GM12878 (cell line): ENCODE data around the gene NHS. TPM values are rescaled to one million over a fixed set of nuclear protein-coding genes. Genes with fewer than 3 reads are reported as not detected.
A peak's percentile ranks its signal among the peaks of the same experiment; 100 is the strongest.

Experiments
- ATAC-seq: fragments of 200-7000 bp; cut with Tn5 transposase; 3 replicates; pipeline ENCODE4 v1.9.1; 2020; ENCODE audit warnings: mild to moderate bottlenecking, moderate library complexity
- BruUV-seq: library from RNA; stranded (reverse); fragments of 400-500 nt; replicated peaks from 2 replicates; lab custom pipeline; 2021; lab: Mats Ljungman, UMichigan
- CTCF ChIA-PET: fragments of 300-600 bp; sonication (Branson Sonifier 250); formaldehyde crosslinking; extraction: SDS; loops from one replicate; lab custom pipeline; 2021; ENCODE audit warnings: inconsistent platforms; lab: Yijun Ruan, JAX
- POLR2A ChIA-PET: fragments of 350-600 bp; formaldehyde crosslinking; extraction: SDS; loops from one replicate; lab custom pipeline; 2021; ENCODE audit warnings: inconsistent platforms; lab: Charles Lee
- RAD21 ChIA-PET: fragments of 300-600 bp; sonication (Branson Sonifier 250); formaldehyde crosslinking; loops from one replicate; lab custom pipeline; 2023; ENCODE audit warnings: antibody characterized with exemption; ENCODE audit not compliant: unreplicated experiment; lab: Charles Lee
- SMC1A ChIA-PET: fragments of 300-600 bp; sonication (Branson Sonifier 250); formaldehyde crosslinking; loops from one replicate; lab custom pipeline; 2023; ENCODE audit not compliant: unreplicated experiment, uncharacterized antibody; lab: Charles Lee
- DNase-seq: peaks from one replicate; pipeline ENCODE4 v3.0.0-alpha.2; 2011; ENCODE audit warnings: low read depth, low spot score
- FAIRE-seq: peaks from 3 replicates; lab custom pipeline; 2011; peaks lifted over from hg19 to GRCh38; lab: Jason Lieb, UNC
- H2AFZ ChIP-seq: 2 replicates; pipeline ENCODE4 v1.6.0; 2011; ENCODE audit warnings: low read depth, low read length, control low read depth; ENCODE audit not compliant: control insufficient read depth
- H3K27ac ChIP-seq: 2 replicates; pipeline ENCODE4 v1.5.1; 2011; ENCODE audit warnings: control low read depth; ENCODE audit not compliant: control insufficient read depth, insufficient read depth
- H3K27me3 ChIP-seq, 2 experiments: replicated peaks in 1 of 2; 2 replicates each; pipeline versions ENCODE4 v1.6.0 to v1.6.1; 2011; ENCODE audit warnings: low read length in 1 of 2; ENCODE audit not compliant: control insufficient read depth in 2 of 2, insufficient read depth in 2 of 2
- H3K36me3 ChIP-seq, 2 experiments: 2 replicates each; pipeline ENCODE4 v1.5.1; 2011; ENCODE audit warnings: low read length in 1 of 2; ENCODE audit not compliant: control insufficient read depth in 2 of 2, insufficient read depth in 2 of 2
- H3K4me1 ChIP-seq: 2 replicates; pipeline ENCODE4 v1.6.1; 2011; ENCODE audit warnings: mild to moderate bottlenecking, low read length, moderate library complexity, mixed read lengths; ENCODE audit not compliant: control insufficient read depth, insufficient read depth
- H3K4me2 ChIP-seq: 2 replicates; pipeline ENCODE4 v1.6.0; 2011; ENCODE audit warnings: control low read depth; ENCODE audit not compliant: control insufficient read depth, insufficient read depth
- H3K4me3 ChIP-seq: fragments of 200-600 bp; sonication (generic); 2 replicates; pipeline ENCODE4 v1.5.1; 2016
- H3K79me2 ChIP-seq: 2 replicates; pipeline ENCODE4 v1.6.0; 2011; ENCODE audit warnings: low read length; ENCODE audit not compliant: control insufficient read depth, insufficient read depth
- H3K9ac ChIP-seq: 2 replicates; pipeline ENCODE4 v1.8.0; 2011; ENCODE audit warnings: low read length, control low read depth, mixed read lengths; ENCODE audit not compliant: control insufficient read depth, insufficient read depth
- H3K9me3 ChIP-seq: replicated peaks from 3 replicates; pipeline ENCODE4 v1.5.1; 2011; ENCODE audit warnings: mild to moderate bottlenecking, low read length; ENCODE audit not compliant: control insufficient read depth, insufficient read depth
- H4K20me1 ChIP-seq: 2 replicates; pipeline ENCODE4 v1.6.0; 2011; ENCODE audit not compliant: control insufficient read depth, insufficient read depth
- ESRRA ChIP-seq: IDR thresholded peaks from 2 replicates; pipeline ENCODE4 v1.6.1; 2012; ENCODE audit warnings: mild to moderate bottlenecking, low read length, improper control_type of control experiment
- FOS ChIP-seq: IDR thresholded peaks from 3 replicates; pipeline ENCODE4 v1.6.1; 2011; ENCODE audit warnings: borderline replicate concordance; ENCODE audit not compliant: insufficient read length; ENCODE audit errors: extremely low read depth
- IKZF1 ChIP-seq: fragments of 450-650 bp; conservative IDR thresholded peaks from 2 replicates; pipeline ENCODE4 v1.6.1; 2017; ENCODE audit warnings: antibody characterized with exemption, mild to moderate bottlenecking
- NFYB ChIP-seq: IDR thresholded peaks from 2 replicates; pipeline ENCODE4 v1.6.1; 2011; ENCODE audit warnings: low read depth, mild to moderate bottlenecking, low read length, improper control_type of control experiment, moderate library complexity; ENCODE audit not compliant: insufficient read depth
- NRF1 ChIP-seq: conservative IDR thresholded peaks from 2 replicates; pipeline ENCODE4 v1.6.1; 2011; ENCODE audit warnings: mild to moderate bottlenecking, low read depth, low read length, improper control_type of control experiment
- RFX5 ChIP-seq: IDR thresholded peaks from 2 replicates; pipeline ENCODE4 v1.6.1; 2011; ENCODE audit warnings: low read depth, low read length, improper control_type of control experiment
- RUNX3 ChIP-seq: IDR thresholded peaks from 2 replicates; pipeline ENCODE4 v1.6.1; 2012; ENCODE audit warnings: low read length, inconsistent platforms
- SRF ChIP-seq, 2 experiments: IDR thresholded peaks; 2 replicates each; pipeline ENCODE4 v1.6.1; 2011; ENCODE audit warnings: low read depth in 2 of 2, low read length in 2 of 2, mild to moderate bottlenecking in 1 of 2, moderate library complexity in 1 of 2
- TAF1 ChIP-seq: IDR thresholded peaks from 2 replicates; pipeline ENCODE4 v1.6.1; 2011; ENCODE audit warnings: mild to moderate bottlenecking, low read depth, low read length, borderline replicate concordance
- TCF7 ChIP-seq: IDR thresholded peaks from 2 replicates; pipeline ENCODE4 v1.6.1; 2014; ENCODE audit warnings: antibody characterized with exemption, borderline replicate concordance
- ZBED1 ChIP-seq: IDR thresholded peaks from 2 replicates; pipeline ENCODE4 v1.6.1; 2016; ENCODE audit warnings: borderline replicate concordance
- ZNF217 ChIP-seq: fragments of 450-650 bp; IDR thresholded peaks from 2 replicates; pipeline ENCODE4 v1.6.1; 2017; ENCODE audit warnings: antibody characterized with exemption, mild to moderate bottlenecking
- WGBS: methylation state at CpG from one replicate; pipeline ENCODE4 v1.1.6; 2016; ENCODE audit warnings: low lambda C conversion rate; ENCODE audit not compliant: insufficient replicate concordance, insufficient coverage; ENCODE audit errors: missing lambda C conversion rate; 5-methylcytosine and 5-hydroxymethylcytosine counted together
- in situ Hi-C: fragments of 300-500 bp; cut with MboI; formaldehyde crosslinking; loops from 9 replicates; pipeline ENCODE4 v1.14.3; 2018; ENCODE audit warnings: mixed read lengths
- intact Hi-C: fragments of 100-400 bp; cut with micrococcal nuclease; formaldehyde crosslinking; loops from one replicate; pipeline ENCODE4 v1.14.2; 2022; ENCODE audit not compliant: unreplicated experiment
- polyA plus RNA-seq, 11 experiments: library from polyadenylated mRNA; depleted of rRNA in 4 of 11; unstranded in 6 of 11; stranded (reverse) in 5 of 11; fragments of >200 nt; fragmentation: Nextera tagmentation in 4 of 11; fragmentation: Illumina TruSeq in 1 of 11; extraction: Ambion mirVana in 4 of 11; extraction: Trizol in 1 of 11; gene quantifications; 1 replicate in 1 of 11; 2 replicates in 10 of 11; pipeline versions ENCODE4 v1.2.1 to v1.2.3, GENCODE V29; 2011 to 2016; ENCODE audit warnings: inconsistent platforms in 2 of 11, missing spikeins in 2 of 11, low read depth in 1 of 11
- total RNA-seq, 4 experiments: library from RNA; depleted of rRNA in 3 of 4; stranded (reverse); fragments of >200 nt in 3 of 4; fragmentation: Illumina TruSeq in 1 of 4; extraction: Trizol in 1 of 4; gene quantifications; 2 replicates each; pipeline versions ENCODE4 v1.2.1 to v1.2.3, GENCODE V29; 2013 to 2021
- TF ChIP-seq, protein P1 (sequence below): fragments of 450-650 bp; formaldehyde crosslinking; IDR thresholded peaks from 2 replicates; pipeline ENCODE4 v1.5.0; 2022; ENCODE audit warnings: mild to moderate bottlenecking, missing genetic modification characterization
- TF ChIP-seq, protein P2 (sequence below): IDR thresholded peaks from 2 replicates; pipeline ENCODE4 v1.6.1; 2012; ENCODE audit warnings: low read depth, low read length, improper control_type of control experiment
- TF ChIP-seq, protein P3 (sequence below): fragments of 150-350 bp; IDR thresholded peaks from 2 replicates; pipeline ENCODE4 v1.6.1; 2016; ENCODE audit warnings: low read depth, low read length

The NHS gene
- total and polyA plus RNA-seq, 10 of the 15 experiments (the other 5 are each of a cell fraction or from before 2014, with no cell fraction given) = under 0.01 to 0.07 (median 0.03) TPM; not detected in 7

DNA sequence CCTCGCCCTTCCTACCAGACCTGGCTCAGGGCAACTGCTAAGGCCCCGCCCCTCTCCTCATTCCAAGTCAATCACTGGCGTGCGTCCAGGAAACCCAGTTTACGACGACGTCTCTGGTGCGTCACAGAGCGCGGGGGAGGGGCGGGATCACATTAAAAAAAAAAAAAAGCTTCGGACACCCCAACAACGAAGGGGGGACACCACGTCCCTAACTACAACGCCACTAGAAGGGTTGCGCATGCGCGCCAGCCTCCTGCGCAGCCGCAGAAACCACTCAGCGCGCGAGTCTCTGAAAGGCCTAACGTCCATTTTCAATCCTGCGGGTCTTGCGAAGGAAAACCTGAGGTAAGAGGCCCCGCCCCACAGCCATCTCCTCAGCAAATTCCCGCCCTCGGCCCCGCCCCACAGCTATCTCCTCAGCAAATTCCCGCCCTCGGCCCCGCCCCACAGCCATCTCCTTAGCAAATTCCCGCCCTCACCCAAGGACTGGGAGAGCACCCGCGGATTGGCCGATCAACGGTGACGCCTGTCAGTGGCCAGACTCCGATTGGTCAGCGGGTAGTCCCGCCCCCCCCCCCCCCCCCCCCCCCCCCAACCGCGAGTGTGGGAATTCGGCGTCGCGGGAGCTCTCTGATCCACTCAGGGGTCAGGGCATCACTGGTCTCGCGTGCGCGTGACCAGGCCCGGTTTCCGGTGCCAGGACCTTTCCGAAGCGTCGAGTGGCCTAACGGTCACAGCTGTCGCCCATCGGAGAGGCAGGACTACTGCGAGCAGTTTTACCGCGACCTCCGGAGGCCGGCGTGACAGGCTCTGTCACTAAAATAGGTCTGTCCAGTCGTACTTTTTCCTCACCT, 362.1 kb downstream of the NHS start, which contains the start of gene SCML1 (continued):
- peak; percentile 43; the same call in 1 of the 2 replicates for TF ChIP-seq IKZF1
- TF ChIP-seq, all 136 proteins: peak for 8

DNA sequence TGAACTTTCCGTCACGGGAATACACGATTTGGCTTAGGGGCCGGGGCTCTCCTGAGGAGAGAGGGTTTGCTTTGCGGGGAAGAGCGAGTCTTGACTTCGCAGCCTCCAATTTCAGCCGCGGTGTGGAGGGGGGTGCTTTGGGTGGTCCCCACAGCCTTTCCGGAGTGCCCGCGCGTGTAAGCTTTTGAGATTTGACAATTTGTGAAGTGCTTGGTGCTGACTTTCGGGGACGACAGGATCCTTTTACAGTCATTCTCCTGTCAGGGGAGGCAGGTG, 362.6 kb downstream of the NHS start:
- H3K79me2 ChIP-seq = no peaks in the 10 kb centered on the region; the same call in 1 of the 2 replicates
- BruUV-seq = TSS peak; percentile 66
- no peaks in the 10 kb centered on the region for H3K27me3 ChIP-seq
- no peaks in the 10 kb centered on the region for H4K20me1 ChIP-seq
- peak overlapping the region; percentile 50 for H2AFZ ChIP-seq
- peak overlapping the region; percentile 24; the same call in 1 of the 2 replicates for H3K27ac ChIP-seq
- H3K9me3 ChIP-seq = no peaks in the 10 kb centered on the region
- ChIA-PET SMC1A (no interaction called here), CTCF (no interaction called here), POLR2A (no interaction called here), RAD21 (no interaction called here)
- ATAC-seq = peak; percentile 1
- H3K36me3 ChIP-seq = no peaks in the 10 kb centered on the region
- peak overlapping the region; percentile 18 for H3K4me3 ChIP-seq
- intact Hi-C loops = no loop called here
- peak overlapping the region; percentile 7; the same call in 1 of the 2 replicates for H3K4me2 ChIP-seq
- no peak overlapping the region; the same call in 1 of the 2 replicates for H3K9ac ChIP-seq
- in situ Hi-C loops = no loop called here
- H3K4me1 ChIP-seq = no peaks in the 10 kb centered on the region
- no peak for DNase-seq
- 49% methylated on average over 15 of the region's 15 CpGs for WGBS
- FAIRE-seq = no peak
- TF ChIP-seq RUNX3 = no peak
- TF ChIP-seq ESRRA = no peak
- TF ChIP-seq, protein P1, sequence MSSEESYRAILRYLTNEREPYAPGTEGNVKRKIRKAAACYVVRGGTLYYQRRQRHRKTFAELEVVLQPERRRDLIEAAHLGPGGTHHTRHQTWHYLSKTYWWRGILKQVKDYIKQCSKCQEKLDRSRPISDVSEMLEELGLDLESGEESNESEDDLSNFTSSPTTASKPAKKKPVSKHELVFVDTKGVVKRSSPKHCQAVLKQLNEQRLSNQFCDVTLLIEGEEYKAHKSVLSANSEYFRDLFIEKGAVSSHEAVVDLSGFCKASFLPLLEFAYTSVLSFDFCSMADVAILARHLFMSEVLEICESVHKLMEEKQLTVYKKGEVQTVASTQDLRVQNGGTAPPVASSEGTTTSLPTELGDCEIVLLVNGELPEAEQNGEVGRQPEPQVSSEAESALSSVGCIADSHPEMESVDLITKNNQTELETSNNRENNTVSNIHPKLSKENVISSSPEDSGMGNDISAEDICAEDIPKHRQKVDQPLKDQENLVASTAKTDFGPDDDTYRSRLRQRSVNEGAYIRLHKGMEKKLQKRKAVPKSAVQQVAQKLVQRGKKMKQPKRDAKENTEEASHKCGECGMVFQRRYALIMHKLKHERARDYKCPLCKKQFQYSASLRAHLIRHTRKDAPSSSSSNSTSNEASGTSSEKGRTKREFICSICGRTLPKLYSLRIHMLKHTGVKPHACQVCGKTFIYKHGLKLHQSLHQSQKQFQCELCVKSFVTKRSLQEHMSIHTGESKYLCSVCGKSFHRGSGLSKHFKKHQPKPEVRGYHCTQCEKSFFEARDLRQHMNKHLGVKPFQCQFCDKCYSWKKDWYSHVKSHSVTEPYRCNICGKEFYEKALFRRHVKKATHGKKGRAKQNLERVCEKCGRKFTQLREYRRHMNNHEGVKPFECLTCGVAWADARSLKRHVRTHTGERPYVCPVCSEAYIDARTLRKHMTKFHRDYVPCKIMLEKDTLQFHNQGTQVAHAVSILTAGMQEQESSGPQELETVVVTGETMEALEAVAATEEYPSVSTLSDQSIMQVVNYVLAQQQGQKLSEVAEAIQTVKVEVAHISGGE (CRISPR knock-in tag) = no peak
- no peak for TF ChIP-seq NFYB
- TF ChIP-seq TCF7 = no peak
- no peak for TF ChIP-seq ZBED1
- TF ChIP-seq, protein P2, sequence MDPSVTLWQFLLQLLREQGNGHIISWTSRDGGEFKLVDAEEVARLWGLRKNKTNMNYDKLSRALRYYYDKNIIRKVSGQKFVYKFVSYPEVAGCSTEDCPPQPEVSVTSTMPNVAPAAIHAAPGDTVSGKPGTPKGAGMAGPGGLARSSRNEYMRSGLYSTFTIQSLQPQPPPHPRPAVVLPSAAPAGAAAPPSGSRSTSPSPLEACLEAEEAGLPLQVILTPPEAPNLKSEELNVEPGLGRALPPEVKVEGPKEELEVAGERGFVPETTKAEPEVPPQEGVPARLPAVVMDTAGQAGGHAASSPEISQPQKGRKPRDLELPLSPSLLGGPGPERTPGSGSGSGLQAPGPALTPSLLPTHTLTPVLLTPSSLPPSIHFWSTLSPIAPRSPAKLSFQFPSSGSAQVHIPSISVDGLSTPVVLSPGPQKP = no peak
- no peak for TF ChIP-seq RFX5
- TF ChIP-seq NRF1 = no peak
- TF ChIP-seq SRF (IDR thresholded peaks at IDR 0.05; ENCODE audit: low read depth in 2 of 2, low read length in 2 of 2) = no peak
- TF ChIP-seq FOS = no peak
- no peak for TF ChIP-seq ZNF217
- TF ChIP-seq TAF1 = no peak
- TF ChIP-seq, protein P3, sequence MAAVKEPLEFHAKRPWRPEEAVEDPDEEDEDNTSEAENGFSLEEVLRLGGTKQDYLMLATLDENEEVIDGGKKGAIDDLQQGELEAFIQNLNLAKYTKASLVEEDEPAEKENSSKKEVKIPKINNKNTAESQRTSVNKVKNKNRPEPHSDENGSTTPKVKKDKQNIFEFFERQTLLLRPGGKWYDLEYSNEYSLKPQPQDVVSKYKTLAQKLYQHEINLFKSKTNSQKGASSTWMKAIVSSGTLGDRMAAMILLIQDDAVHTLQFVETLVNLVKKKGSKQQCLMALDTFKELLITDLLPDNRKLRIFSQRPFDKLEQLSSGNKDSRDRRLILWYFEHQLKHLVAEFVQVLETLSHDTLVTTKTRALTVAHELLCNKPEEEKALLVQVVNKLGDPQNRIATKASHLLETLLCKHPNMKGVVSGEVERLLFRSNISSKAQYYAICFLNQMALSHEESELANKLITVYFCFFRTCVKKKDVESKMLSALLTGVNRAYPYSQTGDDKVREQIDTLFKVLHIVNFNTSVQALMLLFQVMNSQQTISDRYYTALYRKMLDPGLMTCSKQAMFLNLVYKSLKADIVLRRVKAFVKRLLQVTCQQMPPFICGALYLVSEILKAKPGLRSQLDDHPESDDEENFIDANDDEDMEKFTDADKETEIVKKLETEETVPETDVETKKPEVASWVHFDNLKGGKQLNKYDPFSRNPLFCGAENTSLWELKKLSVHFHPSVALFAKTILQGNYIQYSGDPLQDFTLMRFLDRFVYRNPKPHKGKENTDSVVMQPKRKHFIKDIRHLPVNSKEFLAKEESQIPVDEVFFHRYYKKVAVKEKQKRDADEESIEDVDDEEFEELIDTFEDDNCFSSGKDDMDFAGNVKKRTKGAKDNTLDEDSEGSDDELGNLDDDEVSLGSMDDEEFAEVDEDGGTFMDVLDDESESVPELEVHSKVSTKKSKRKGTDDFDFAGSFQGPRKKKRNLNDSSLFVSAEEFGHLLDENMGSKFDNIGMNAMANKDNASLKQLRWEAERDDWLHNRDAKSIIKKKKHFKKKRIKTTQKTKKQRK = no peak
